PC-9 (cell line): ENCODE measurements around the gene SOX4. TPM values are rescaled to one million over a fixed set of nuclear protein-coding genes. Genes with fewer than 3 reads are reported as not detected.

Experiments used
- BruUV-seq: library from RNA; stranded (reverse); fragments of 400-500 nt; replicated peaks from 2 replicates; lab custom pipeline; 2021; lab: Mats Ljungman, UMichigan
- CTCF ChIA-PET: fragments of 300-600 bp; sonication (Branson Sonifier 250); formaldehyde crosslinking; loops from one replicate; lab custom pipeline; 2022; ENCODE audit warnings: antibody characterized with exemption; lab: Charles Lee
- POLR2A ChIA-PET: fragments of 300-600 bp; sonication (Branson Sonifier 250); formaldehyde crosslinking; loops from one replicate; lab custom pipeline; 2022; ENCODE audit warnings: antibody characterized with exemption; ENCODE audit not compliant: unreplicated experiment; lab: Charles Lee
- DNase-seq, 2 experiments: peaks; one replicate each; pipeline versions ENCODE4 v3.0.0 to v3.0.0-alpha.2; 2015 to 2022; ENCODE audit warnings: mixed read lengths in 1 of 2
- H2AFZ ChIP-seq: fragments of 200-600 bp; sonication (generic); 2 replicates; pipeline ENCODE4 v1.8.1; 2017; ENCODE audit warnings: antibody characterized with exemption
- H3F3A ChIP-seq: fragments of 200-600 bp; sonication (generic); 2 replicates; pipeline ENCODE4 v1.8.1; 2017; ENCODE audit warnings: antibody characterized with exemption, mild to moderate bottlenecking, low read depth; ENCODE audit not compliant: insufficient read depth
- H3K27ac ChIP-seq: fragments of 200-600 bp; sonication (generic); 2 replicates; pipeline ENCODE4 v1.6.1; 2016; ENCODE audit warnings: mixed run types
- H3K27me3 ChIP-seq: fragments of 200-600 bp; sonication (generic); 2 replicates; pipeline ENCODE4 v1.6.1; 2016; ENCODE audit warnings: low read depth, mixed run types; ENCODE audit not compliant: insufficient read depth
- H3K36me3 ChIP-seq: fragments of 200-600 bp; sonication (generic); 2 replicates; pipeline ENCODE4 v1.6.1; 2016; ENCODE audit warnings: low read depth, mixed run types
- H3K4me1 ChIP-seq: fragments of 200-600 bp; sonication (generic); replicated peaks from 2 replicates; pipeline ENCODE4 v1.6.1; 2016; ENCODE audit warnings: mixed run types; ENCODE audit not compliant: insufficient read depth
- H3K4me2 ChIP-seq: fragments of 200-600 bp; sonication (generic); 2 replicates; pipeline ENCODE4 v1.6.1; 2017; ENCODE audit warnings: mixed run types
- H3K4me3 ChIP-seq: fragments of 200-600 bp; sonication (generic); 2 replicates; pipeline ENCODE4 v1.6.1; 2016; ENCODE audit warnings: mixed run types
- H3K79me2 ChIP-seq: fragments of 200-600 bp; sonication (generic); 2 replicates; pipeline ENCODE4 v1.6.1; 2017; ENCODE audit warnings: low read depth, mixed run types
- H3K9me2 ChIP-seq: fragments of 200-600 bp; sonication (generic); 2 replicates; pipeline ENCODE4 v1.8.1; 2017; ENCODE audit warnings: mild to moderate bottlenecking; ENCODE audit not compliant: insufficient read depth
- H3K9me3 ChIP-seq: fragments of 200-600 bp; sonication (generic); 2 replicates; pipeline ENCODE4 v1.8.1; 2016; ENCODE audit warnings: low read depth; ENCODE audit not compliant: insufficient read depth
- H4K20me1 ChIP-seq: fragments of 200-600 bp; sonication (generic); 2 replicates; pipeline ENCODE4 v1.8.1; 2017; ENCODE audit not compliant: insufficient read depth
- CTCF ChIP-seq: fragments of 200-600 bp; sonication (generic); conservative IDR thresholded peaks from 2 replicates; pipeline ENCODE4 v1.6.1; 2017; ENCODE audit warnings: mixed run types, antibody characterized with exemption, mild to moderate bottlenecking, moderate library complexity
- EZH2 ChIP-seq: fragments of 200-600 bp; sonication (generic); IDR thresholded peaks from 2 replicates; pipeline ENCODE4 v1.8.0; 2017; ENCODE audit warnings: antibody characterized with exemption, low read depth
- intact Hi-C: fragments of 100-400 bp; cut with micrococcal nuclease; formaldehyde crosslinking; loops from one replicate; pipeline ENCODE4 v1.10.0; 2022; ENCODE audit not compliant: unreplicated experiment
- total RNA-seq: library from RNA; stranded (reverse); gene quantifications from 2 replicates; pipeline ENCODE4 v1.2.3, GENCODE V29; 2021

Gene SOX4
- total RNA-seq, 1 experiment from 2014 or later, result 32.8 TPM

- H3K9me2 ChIP-seq, result no peaks in the 10 kb centered on the region
- peaks cover 11% of the 10 kb centered on the region; the same call in 1 of the 2 replicates for H3K9me3 ChIP-seq
- no peak for DNase-seq
- ChIA-PET CTCF (interaction anchor here (0.5 kb wide), 1 partner anchor 311 kb away, joined by 7 read pairs; no protein-coding TSS in a partner anchor), POLR2A (no interaction called here)
- H3K4me1 ChIP-seq, result peaks cover 8% of the 10 kb centered on the region
- H3K79me2 ChIP-seq, result no peaks in the 10 kb centered on the region
- peak overlapping the region; percentile 98 for H3K4me2 ChIP-seq
- no peaks in the 10 kb centered on the region for H4K20me1 ChIP-seq
- BruUV-seq, result no TSS peak
- H2AFZ ChIP-seq, result peak overlapping the region; percentile 95
- peaks cover 14% of the 10 kb centered on the region for H3F3A ChIP-seq
- H3K27me3 ChIP-seq, result no peaks in the 10 kb centered on the region
- H3K36me3 ChIP-seq, result no peaks in the 10 kb centered on the region
- TF ChIP-seq CTCF (no peak), EZH2 (no peak)
- no peak overlapping the region for H3K27ac ChIP-seq
- peak overlapping the region; percentile 97 for H3K4me3 ChIP-seq
- intact Hi-C loops, result loop anchor here (1.0 to 10.0 kb wide), 7 partner anchors 202 to 1861 kb away; no protein-coding TSS in a partner anchor
Observed at GRCh38 chr6:21586740-21587178, 6.8 kb upstream of the SOX4 start.

DNA sequence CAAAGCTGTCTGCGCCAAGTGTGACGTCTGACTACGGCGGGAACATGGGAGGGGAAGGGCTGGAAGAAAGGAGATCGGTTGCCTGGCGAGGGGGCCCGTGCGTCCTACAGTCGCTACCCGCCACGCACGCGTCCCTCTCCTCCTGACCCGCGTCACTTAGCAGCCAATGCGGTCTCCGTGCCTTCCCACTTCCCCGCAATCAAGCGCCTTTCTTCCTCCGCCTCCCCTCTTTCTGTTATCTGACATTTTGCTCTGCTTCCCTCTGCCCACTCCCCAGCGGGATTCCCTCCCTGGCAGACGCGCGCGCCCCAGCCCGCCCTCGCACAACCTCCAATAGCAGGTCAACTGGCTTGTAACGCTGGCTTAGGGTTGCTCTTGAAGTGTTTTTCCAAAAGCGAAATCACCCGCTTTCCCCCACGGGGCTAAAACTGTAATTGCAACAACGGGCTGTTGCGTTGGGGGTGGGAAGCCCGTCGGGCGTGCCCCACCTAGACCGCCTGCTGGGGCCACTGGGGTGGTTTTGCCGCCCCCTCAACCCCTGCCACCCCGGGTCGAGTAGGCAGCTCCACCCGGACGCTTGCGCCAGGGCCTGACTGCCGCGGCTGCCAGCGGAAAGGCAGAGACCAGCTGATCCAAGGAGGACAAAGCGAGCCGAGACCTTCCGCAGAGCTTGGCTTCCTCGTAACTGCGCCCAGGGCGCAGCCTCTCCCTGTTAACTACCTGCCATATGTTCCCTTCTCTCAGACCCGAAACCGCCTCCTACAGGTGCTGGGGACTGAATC, 6.2 kb upstream of the SOX4 start:
- no peaks in the 10 kb centered on the region for H3K79me2 ChIP-seq
- H4K20me1 ChIP-seq, result no peaks in the 10 kb centered on the region
- ChIA-PET CTCF (interaction anchor here (0.5 to 1.0 kb wide), 2 partner anchors 312 to 712 kb away, joined by 4 to 7 read pairs; no protein-coding TSS in a partner anchor), POLR2A (interaction anchor here (0.6 to 1.1 kb wide), 4 partner anchors 217 to 1023 kb away, joined by 3 to 7 read pairs (median 4); no protein-coding TSS in a partner anchor)
- no peaks in the 10 kb centered on the region for H3K27me3 ChIP-seq
- peak; percentile 66 to 67 for DNase-seq
- no TSS peak for BruUV-seq
- peak overlapping the region; percentile 98 for H3K4me2 ChIP-seq
- intact Hi-C loops, result loop anchor here (1.0 to 10.0 kb wide), 7 partner anchors 203 to 1860 kb away; no protein-coding TSS in a partner anchor
- H3K4me3 ChIP-seq, result peak overlapping the region; percentile 97
- H3K4me1 ChIP-seq, result peaks cover 8% of the 10 kb centered on the region
- peak overlapping the region; percentile 95 for H2AFZ ChIP-seq
- peaks cover 7% of the 10 kb centered on the region; the same call in 1 of the 2 replicates for H3K9me3 ChIP-seq
- H3K9me2 ChIP-seq, result no peaks in the 10 kb centered on the region
- peaks cover 14% of the 10 kb centered on the region for H3F3A ChIP-seq
- peak overlapping the region; percentile 83 for H3K27ac ChIP-seq
- H3K36me3 ChIP-seq, result no peaks in the 10 kb centered on the region
- TF ChIP-seq EZH2, result no peak
- TF ChIP-seq CTCF, result no peak

- peak in 1 of 2 experiments; percentile 59 for DNase-seq
- intact Hi-C loops, result loop anchor here (1.0 to 10.0 kb wide), 8 partner anchors 203 to 1859 kb away; no protein-coding TSS in a partner anchor
- H3K4me1 ChIP-seq, result peaks cover 10% of the 10 kb centered on the region
- H2AFZ ChIP-seq, result peak overlapping the region; percentile 95
- BruUV-seq, result no TSS peak
- no peaks in the 10 kb centered on the region for H3K27me3 ChIP-seq
- H3K36me3 ChIP-seq, result no peaks in the 10 kb centered on the region
- no peaks in the 10 kb centered on the region for H3K9me2 ChIP-seq
- H3K27ac ChIP-seq, result peak overlapping the region; percentile 83
- TF ChIP-seq EZH2 (no peak), CTCF (no peak)
- H3K4me2 ChIP-seq, result peak overlapping the region; percentile 98
- no peaks in the 10 kb centered on the region for H4K20me1 ChIP-seq
- ChIA-PET POLR2A (interaction anchor here (0.5 to 1.1 kb wide), 8 partner anchors 217 to 799 kb away, joined by 3 to 31 read pairs (median 8); no protein-coding TSS in a partner anchor), CTCF (interaction anchor here (0.6 to 1.7 kb wide), 6 partner anchors 21 to 1196 kb away, joined by 4 to 14 read pairs (median 6); no protein-coding TSS in a partner anchor)
- 0 out of 2 replicates have a peak, but pooled peaks cover under 1% of the 10 kb centered on the region for H3K9me3 ChIP-seq
- peak overlapping the region; percentile 97 for H3K4me3 ChIP-seq
- peaks cover 14% of the 10 kb centered on the region for H3F3A ChIP-seq
- no peaks in the 10 kb centered on the region for H3K79me2 ChIP-seq
Observed at GRCh38 chr6:21587961-21588480, 5.5 kb upstream of the SOX4 start.
